Measurements from ENCODE around the gene CDKAL1. TPM values are rescaled to one million over a fixed set of nuclear protein-coding genes. Genes with fewer than 3 reads are reported as not detected.
"Not testable (repeated sequence)": the region's sequence is repeated elsewhere in the genome, so short reads cannot be mapped to it uniquely, and the experiment has no call there.

CDKAL1 gene
- total RNA-seq, 1 donor from 2014 or later = 11.9 TPM

DNA sequence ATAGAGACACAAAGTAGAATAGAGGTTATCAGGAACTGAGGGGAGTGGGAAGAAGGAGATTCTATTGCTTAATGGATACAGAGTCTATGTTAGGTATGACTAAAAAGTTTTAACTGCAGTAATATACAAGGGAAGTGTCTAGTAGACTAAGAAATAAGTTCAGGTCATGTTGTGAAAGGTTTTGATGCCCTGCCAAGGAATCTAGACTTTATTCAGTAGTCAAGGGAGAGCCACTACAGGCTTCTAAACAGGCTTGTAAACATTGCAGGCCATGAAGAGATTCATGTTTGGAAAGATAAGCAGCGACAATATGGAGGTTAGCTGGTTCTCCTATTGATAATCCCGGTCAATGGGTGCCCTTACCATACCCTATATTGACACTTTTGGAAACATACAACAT, 706.5 kb downstream of the CDKAL1 start:
- TF ChIP-seq, protein P1, sequence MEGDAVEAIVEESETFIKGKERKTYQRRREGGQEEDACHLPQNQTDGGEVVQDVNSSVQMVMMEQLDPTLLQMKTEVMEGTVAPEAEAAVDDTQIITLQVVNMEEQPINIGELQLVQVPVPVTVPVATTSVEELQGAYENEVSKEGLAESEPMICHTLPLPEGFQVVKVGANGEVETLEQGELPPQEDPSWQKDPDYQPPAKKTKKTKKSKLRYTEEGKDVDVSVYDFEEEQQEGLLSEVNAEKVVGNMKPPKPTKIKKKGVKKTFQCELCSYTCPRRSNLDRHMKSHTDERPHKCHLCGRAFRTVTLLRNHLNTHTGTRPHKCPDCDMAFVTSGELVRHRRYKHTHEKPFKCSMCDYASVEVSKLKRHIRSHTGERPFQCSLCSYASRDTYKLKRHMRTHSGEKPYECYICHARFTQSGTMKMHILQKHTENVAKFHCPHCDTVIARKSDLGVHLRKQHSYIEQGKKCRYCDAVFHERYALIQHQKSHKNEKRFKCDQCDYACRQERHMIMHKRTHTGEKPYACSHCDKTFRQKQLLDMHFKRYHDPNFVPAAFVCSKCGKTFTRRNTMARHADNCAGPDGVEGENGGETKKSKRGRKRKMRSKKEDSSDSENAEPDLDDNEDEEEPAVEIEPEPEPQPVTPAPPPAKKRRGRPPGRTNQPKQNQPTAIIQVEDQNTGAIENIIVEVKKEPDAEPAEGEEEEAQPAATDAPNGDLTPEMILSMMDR (IDR thresholded peaks at IDR 0.05) = no peak
- DNase-seq (ENCODE audit: low spot score in 2 of 2) = no peak
- no peak overlapping the region for H3K4me3 ChIP-seq
- intact Hi-C loops (cut with DNase I) = no loop called here
- no peak overlapping the region for H3K27ac ChIP-seq
- no peaks in the 10 kb centered on the region for H3K27me3 ChIP-seq
- H3K9me3 ChIP-seq = peaks cover 0 to 12% of the 10 kb centered on the region in 2 donors
- H3K4me1 ChIP-seq = no peaks in the 10 kb centered on the region
- H3K36me3 ChIP-seq = no peaks in the 10 kb centered on the region

DNA sequence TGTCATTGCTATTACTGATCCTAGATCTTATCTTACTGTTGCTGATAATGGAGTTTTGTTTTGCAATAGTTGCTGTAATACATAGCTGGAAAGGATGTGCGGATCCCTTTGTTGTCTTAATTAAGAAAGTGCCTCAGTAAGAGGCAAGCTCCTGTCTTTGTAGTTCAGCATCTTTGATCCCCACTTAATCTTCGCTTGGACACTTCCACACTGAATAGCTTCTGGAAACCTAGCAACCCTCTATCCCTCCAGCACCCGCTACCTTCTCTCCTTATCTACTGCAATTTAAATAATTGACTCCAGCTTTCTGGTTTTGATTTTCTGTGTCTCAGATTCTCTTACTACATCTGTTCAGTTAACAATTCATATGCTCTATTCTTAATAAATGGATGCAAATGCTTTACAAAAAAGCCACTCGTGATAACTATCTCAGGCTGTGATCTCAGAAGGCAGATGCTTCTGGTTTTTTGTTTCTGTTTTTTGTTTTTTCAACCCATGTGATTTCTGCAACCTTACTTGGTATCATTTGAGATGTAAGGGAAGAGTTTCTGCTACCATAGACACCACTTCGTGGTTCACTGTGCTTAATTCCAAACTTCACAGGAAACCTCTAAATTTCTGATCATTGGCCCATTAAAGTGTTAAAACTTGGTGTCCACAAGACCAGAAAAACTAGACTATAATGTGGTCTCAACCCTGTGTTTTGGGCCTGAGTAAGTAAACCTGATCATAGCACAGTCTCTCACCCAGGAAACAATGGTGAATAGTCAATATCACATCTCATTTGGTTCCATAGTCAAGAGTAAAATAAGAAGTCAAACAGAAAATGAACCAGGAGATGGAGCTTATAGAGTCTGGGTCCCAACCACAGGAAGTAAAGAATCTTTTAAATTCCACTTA, 707.2 kb downstream of the CDKAL1 start:
- no peaks in the 10 kb centered on the region for H3K27me3 ChIP-seq
- intact Hi-C loops (cut with DNase I) = no loop called here
- no peak for DNase-seq (ENCODE audit: low spot score in 2 of 2)
- H3K27ac ChIP-seq = no peak overlapping the region
- TF ChIP-seq, protein P1 (IDR thresholded peaks at IDR 0.05) = no peak
- peaks cover 0 to 12% of the 10 kb centered on the region in 2 donors for H3K9me3 ChIP-seq
- H3K4me3 ChIP-seq = no peak overlapping the region
- H3K4me1 ChIP-seq = no peaks in the 10 kb centered on the region
- H3K36me3 ChIP-seq = no peaks in the 10 kb centered on the region

DNA sequence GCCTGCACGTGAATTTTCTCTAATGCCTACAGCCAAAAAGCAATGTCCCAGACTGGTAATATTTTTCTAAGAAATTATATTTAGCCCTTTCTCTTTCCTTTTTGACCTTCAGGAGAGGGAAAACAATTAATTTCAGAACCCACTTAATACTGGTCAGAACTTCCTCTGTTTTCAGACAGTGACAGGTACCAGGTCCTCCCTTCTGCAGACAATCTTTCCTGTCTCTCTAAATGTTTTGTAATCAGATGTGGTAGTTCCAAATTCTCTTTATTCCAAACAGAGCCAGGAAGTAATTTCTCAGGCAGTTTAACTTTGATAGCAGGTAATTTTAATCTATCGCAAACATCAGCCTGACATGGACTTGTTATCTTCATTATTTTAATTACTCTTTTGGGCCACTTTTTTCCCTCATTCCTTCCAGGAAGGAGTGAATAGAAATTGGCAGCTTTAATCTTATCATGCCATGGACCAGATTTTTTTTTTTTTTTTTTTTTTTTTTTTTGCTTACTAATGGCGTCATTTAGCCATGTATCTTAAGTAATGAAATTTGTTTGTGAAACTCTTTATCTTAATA, 710.7 kb downstream of the CDKAL1 start:
- intact Hi-C loops (cut with DNase I) = no loop called here
- no peaks in the 10 kb centered on the region for H3K36me3 ChIP-seq
- no peak for DNase-seq (ENCODE audit: low spot score in 2 of 2)
- TF ChIP-seq, protein P1 (IDR thresholded peaks at IDR 0.05) = no peak
- H3K9me3 ChIP-seq = no peaks in the 10 kb centered on the region
- no peak overlapping the region for H3K27ac ChIP-seq
- H3K27me3 ChIP-seq = no peaks in the 10 kb centered on the region
- H3K4me3 ChIP-seq = no peak overlapping the region
- H3K4me1 ChIP-seq = no peaks in the 10 kb centered on the region

DNA sequence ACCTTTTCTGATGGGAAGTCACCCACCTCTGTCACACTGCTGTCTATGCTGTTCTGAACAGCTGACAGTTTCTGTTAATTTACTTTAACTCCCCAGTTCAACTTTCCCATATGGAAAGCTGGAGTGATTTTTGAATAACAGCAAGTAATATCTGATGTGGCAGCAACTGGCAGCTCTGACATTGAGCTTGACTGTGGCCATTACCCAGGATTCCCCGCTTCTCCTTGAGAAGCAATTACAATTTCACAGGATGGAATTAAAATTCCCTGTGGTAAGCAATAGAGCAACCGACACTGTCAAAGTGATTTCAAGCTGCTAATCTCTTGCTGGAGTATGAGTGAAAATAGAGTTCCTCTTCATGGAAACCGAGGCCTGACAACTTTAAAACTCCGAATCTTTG, 711.2 kb downstream of the CDKAL1 start:
- no peaks in the 10 kb centered on the region for H3K9me3 ChIP-seq
- intact Hi-C loops (cut with DNase I) = no loop called here
- no peak overlapping the region for H3K4me3 ChIP-seq
- H3K27me3 ChIP-seq = no peaks in the 10 kb centered on the region
- TF ChIP-seq, protein P1 (IDR thresholded peaks at IDR 0.05) = no peak
- no peak overlapping the region for H3K27ac ChIP-seq
- no peaks in the 10 kb centered on the region for H3K4me1 ChIP-seq
- H3K36me3 ChIP-seq = no peaks in the 10 kb centered on the region
- DNase-seq (ENCODE audit: low spot score in 2 of 2) = no peak

DNA sequence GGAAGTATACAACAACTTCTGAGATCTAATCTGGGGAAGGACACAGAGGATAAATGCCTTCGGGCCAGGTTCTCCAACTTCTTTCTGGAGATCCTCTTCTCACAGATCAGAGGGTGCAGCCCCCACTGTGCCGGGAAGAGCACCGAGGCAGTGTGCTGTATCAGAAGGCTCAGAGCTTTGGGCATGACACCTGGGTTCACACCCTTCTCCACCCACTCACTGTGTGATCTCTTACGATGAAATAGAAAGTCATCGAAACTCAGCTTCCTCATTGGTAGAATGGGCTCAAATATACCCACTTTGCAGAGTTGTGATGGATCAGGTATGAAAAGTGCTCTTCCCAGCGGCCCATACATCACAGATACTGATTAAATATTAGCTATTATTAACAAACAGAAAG, 711.8 kb downstream of the CDKAL1 start:
- TF ChIP-seq, protein P1 (IDR thresholded peaks at IDR 0.05) = no peak
- DNase-seq (ENCODE audit: low spot score in 2 of 2) = no peak
- H3K36me3 ChIP-seq = no peaks in the 10 kb centered on the region
- no peak overlapping the region for H3K27ac ChIP-seq
- H3K9me3 ChIP-seq = no peaks in the 10 kb centered on the region
- no peaks in the 10 kb centered on the region for H3K4me1 ChIP-seq
- intact Hi-C loops (cut with DNase I) = no loop called here
- no peak overlapping the region for H3K4me3 ChIP-seq
- no peaks in the 10 kb centered on the region for H3K27me3 ChIP-seq

DNA sequence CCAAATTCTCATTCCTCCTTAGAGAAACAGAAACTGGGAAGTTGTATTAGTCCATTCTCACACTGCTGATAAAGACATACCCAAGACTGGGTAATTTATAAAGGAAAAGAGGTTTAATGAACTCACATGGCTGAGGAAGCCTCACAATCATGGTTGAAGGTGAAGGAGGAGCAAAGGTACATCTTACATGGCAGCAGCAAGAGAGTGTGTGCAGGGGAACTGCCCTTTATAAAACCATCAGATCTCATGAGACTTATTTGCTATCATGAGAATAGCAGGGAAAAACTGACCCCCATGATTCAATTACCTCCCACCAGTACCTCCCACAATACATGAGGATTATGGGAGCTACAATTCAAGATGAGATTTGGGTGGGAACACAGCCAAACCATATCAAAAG, 720.2 kb downstream of the CDKAL1 start:
- H3K4me1 ChIP-seq; H3K27me3 ChIP-seq; H3K36me3 ChIP-seq; H3K27ac ChIP-seq; H3K4me3 ChIP-seq; H3K9me3 ChIP-seq; DNase-seq (ENCODE audit: low spot score in 2 of 2); intact Hi-C loops (cut with DNase I): not testable (repeated sequence)

All from ascending aorta (tissue), 2 donors.